ENCODE results near the gene RALY.

GRCh38 chr20:34052414-34052813 is 58.7 kb downstream of the RALY start:
- TF ChIP-seq, protein P1, sequence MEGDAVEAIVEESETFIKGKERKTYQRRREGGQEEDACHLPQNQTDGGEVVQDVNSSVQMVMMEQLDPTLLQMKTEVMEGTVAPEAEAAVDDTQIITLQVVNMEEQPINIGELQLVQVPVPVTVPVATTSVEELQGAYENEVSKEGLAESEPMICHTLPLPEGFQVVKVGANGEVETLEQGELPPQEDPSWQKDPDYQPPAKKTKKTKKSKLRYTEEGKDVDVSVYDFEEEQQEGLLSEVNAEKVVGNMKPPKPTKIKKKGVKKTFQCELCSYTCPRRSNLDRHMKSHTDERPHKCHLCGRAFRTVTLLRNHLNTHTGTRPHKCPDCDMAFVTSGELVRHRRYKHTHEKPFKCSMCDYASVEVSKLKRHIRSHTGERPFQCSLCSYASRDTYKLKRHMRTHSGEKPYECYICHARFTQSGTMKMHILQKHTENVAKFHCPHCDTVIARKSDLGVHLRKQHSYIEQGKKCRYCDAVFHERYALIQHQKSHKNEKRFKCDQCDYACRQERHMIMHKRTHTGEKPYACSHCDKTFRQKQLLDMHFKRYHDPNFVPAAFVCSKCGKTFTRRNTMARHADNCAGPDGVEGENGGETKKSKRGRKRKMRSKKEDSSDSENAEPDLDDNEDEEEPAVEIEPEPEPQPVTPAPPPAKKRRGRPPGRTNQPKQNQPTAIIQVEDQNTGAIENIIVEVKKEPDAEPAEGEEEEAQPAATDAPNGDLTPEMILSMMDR (IDR thresholded peaks at IDR 0.05), result no peak
- no peak for TF ChIP-seq POLR2A (IDR thresholded peaks at IDR 0.05)

All from Peyer's patch (tissue), 4 donors.